H9 (cell line): ENCODE results near the gene CCT2. TPM values are rescaled to one million over a fixed set of nuclear protein-coding genes. Genes with fewer than 3 reads are reported as not detected.

Source experiments
- DNase-seq: peaks from one replicate; pipeline ENCODE4 v3.0.0-alpha.2; 2017
- H2AFZ ChIP-seq: one replicate; pipeline ENCODE4 v1.6.1; 2013; ENCODE audit warnings: mild to moderate bottlenecking, low read length, control low read depth, moderate library complexity
- H2AK5ac ChIP-seq: 2 replicates; pipeline ENCODE4 v1.6.1; 2013; ENCODE audit warnings: low read length, control low read depth, mixed read lengths; ENCODE audit not compliant: insufficient read length
- H2BK120ac ChIP-seq: one replicate; pipeline ENCODE4 v1.6.1; 2013; ENCODE audit warnings: low read depth, mild to moderate bottlenecking, low read length, control low read depth, inconsistent platforms; ENCODE audit not compliant: poor library complexity, severe bottlenecking
- H2BK12ac ChIP-seq: 2 replicates; pipeline ENCODE4 v1.6.1; 2013; ENCODE audit warnings: low read length, control low read depth, mixed read lengths, low read depth; ENCODE audit not compliant: insufficient read length
- H2BK15ac ChIP-seq: 2 replicates; pipeline ENCODE4 v1.6.1; 2013; ENCODE audit warnings: low read depth, low read length, control low read depth
- H2BK20ac ChIP-seq: one replicate; pipeline ENCODE4 v1.6.1; 2013; ENCODE audit warnings: low read depth, mild to moderate bottlenecking, low read length, control low read depth, inconsistent platforms; ENCODE audit not compliant: poor library complexity, severe bottlenecking
- H2BK5ac ChIP-seq: 2 replicates; pipeline ENCODE4 v1.6.1; 2013; ENCODE audit warnings: low read length, control low read depth, mixed read lengths; ENCODE audit not compliant: insufficient read length
- H3K14ac ChIP-seq: 2 replicates; pipeline ENCODE4 v1.6.1; 2013; ENCODE audit warnings: low read length, control low read depth; ENCODE audit not compliant: insufficient read depth
- H3K18ac ChIP-seq: 2 replicates; pipeline ENCODE4 v1.6.1; 2013; ENCODE audit warnings: low read depth, mild to moderate bottlenecking, mixed read lengths, low read length, control low read depth; ENCODE audit not compliant: insufficient read length
- H3K23ac ChIP-seq: 2 replicates; pipeline ENCODE4 v1.6.1; 2013; ENCODE audit warnings: low read length, control low read depth, mixed read lengths, low read depth; ENCODE audit not compliant: insufficient read length
- H3K23me2 ChIP-seq: 2 replicates; pipeline ENCODE4 v1.6.1; 2013; ENCODE audit warnings: low read depth, mild to moderate bottlenecking, mixed read lengths, low read length, control low read depth; ENCODE audit not compliant: insufficient read length, poor library complexity, severe bottlenecking
- H3K27ac ChIP-seq: 2 replicates; pipeline ENCODE4 v1.5.1; 2013; ENCODE audit warnings: low read length, control low read depth, mixed read lengths, low read depth; ENCODE audit not compliant: insufficient read length
- H3K27me3 ChIP-seq: 2 replicates; pipeline ENCODE4 v1.6.1; 2013; ENCODE audit warnings: low read length, control low read depth, inconsistent platforms; ENCODE audit not compliant: insufficient read depth
- H3K4ac ChIP-seq: 2 replicates; pipeline ENCODE4 v1.6.1; 2013; ENCODE audit warnings: low read depth, mild to moderate bottlenecking, control low read depth, inconsistent platforms, low read length, moderate library complexity
- H3K4me1 ChIP-seq: 2 replicates; pipeline ENCODE4 v1.6.1; 2013; ENCODE audit warnings: low read length, control low read depth, inconsistent platforms; ENCODE audit not compliant: insufficient read depth
- H3K4me2 ChIP-seq: 2 replicates; pipeline ENCODE4 v1.6.1; 2013; ENCODE audit warnings: low read length, control low read depth, mixed read lengths; ENCODE audit not compliant: insufficient read length, insufficient read depth
- H3K56ac ChIP-seq: 2 replicates; pipeline ENCODE4 v1.6.1; 2013; ENCODE audit warnings: low read depth, mild to moderate bottlenecking, mixed read lengths, low read length, control low read depth; ENCODE audit not compliant: insufficient read length
- H3K79me1 ChIP-seq: 2 replicates; pipeline ENCODE4 v1.6.1; 2013; ENCODE audit warnings: low read depth, mild to moderate bottlenecking, moderate library complexity, low read length, control low read depth, inconsistent platforms; ENCODE audit not compliant: insufficient read depth, poor library complexity, severe bottlenecking
- H3K79me2 ChIP-seq: 2 replicates; pipeline ENCODE4 v1.6.1; 2013; ENCODE audit warnings: low read length, control low read depth, inconsistent platforms; ENCODE audit not compliant: insufficient read depth
- H3K9ac ChIP-seq: 2 replicates; pipeline ENCODE4 v1.6.1; 2013; ENCODE audit warnings: low read length, control low read depth, mixed read lengths; ENCODE audit not compliant: insufficient read length; ENCODE audit errors: extremely low read depth
- H3K9me3 ChIP-seq: one replicate; pipeline ENCODE4 v1.6.1; 2013; ENCODE audit warnings: low read depth, low read length, inconsistent platforms; ENCODE audit not compliant: control insufficient read depth
- H3T11ph ChIP-seq: one replicate; pipeline ENCODE4 v1.6.1; 2013; ENCODE audit warnings: mild to moderate bottlenecking, low read length, control low read depth, inconsistent platforms
- H4K20me1 ChIP-seq: one replicate; pipeline ENCODE4 v1.6.1; 2013; ENCODE audit not compliant: control insufficient read depth, insufficient read length, insufficient read depth
- H4K5ac ChIP-seq: 2 replicates; pipeline ENCODE4 v1.6.1; 2013; ENCODE audit warnings: low read depth, mild to moderate bottlenecking, mixed read lengths, low read length, control low read depth; ENCODE audit not compliant: insufficient read length
- H4K8ac ChIP-seq: replicated peaks from 2 replicates; pipeline ENCODE4 v1.6.1; 2013; ENCODE audit warnings: low read length, control low read depth, mixed read lengths, low read depth; ENCODE audit not compliant: insufficient read length
- H4K91ac ChIP-seq: 2 replicates; pipeline ENCODE4 v1.6.1; 2013; ENCODE audit warnings: low read depth, mild to moderate bottlenecking, moderate library complexity, mixed read lengths, low read length, control low read depth; ENCODE audit not compliant: insufficient read length
- H3K27ac Mint-ChIP-seq, 3 experiments: 2 replicates in 2 of 3; 3 replicates in 1 of 3; pipeline ENCODE4 v1.8.0; 2020 to 2021; ENCODE audit warnings: mixed read lengths in 3 of 3, mild to moderate bottlenecking in 1 of 3, moderate library complexity in 1 of 3
- H3K27me3 Mint-ChIP-seq: 2 replicates; pipeline ENCODE4 v1.8.0; 2021; ENCODE audit warnings: low read depth, mild to moderate bottlenecking, moderate library complexity, mixed read lengths
- H3K36me3 Mint-ChIP-seq, 3 experiments: 2 replicates in 2 of 3; 3 replicates in 1 of 3; pipeline ENCODE4 v1.8.0; 2020 to 2021; ENCODE audit warnings: low read depth in 3 of 3, mixed read lengths in 3 of 3; ENCODE audit not compliant: insufficient read depth in 1 of 3
- H3K4me1 Mint-ChIP-seq, 2 experiments: 2 replicates each; pipeline ENCODE4 v1.8.0; 2020; ENCODE audit warnings: mixed read lengths in 2 of 2
- H3K4me3 Mint-ChIP-seq, 2 experiments: 2 replicates in 1 of 2; 3 replicates in 1 of 2; pipeline ENCODE4 v1.8.0; 2020 to 2021; ENCODE audit warnings: mild to moderate bottlenecking in 2 of 2, mixed read lengths in 2 of 2, moderate library complexity in 1 of 2
- H3K9me3 Mint-ChIP-seq, 2 experiments: 2 replicates in 1 of 2; 3 replicates in 1 of 2; pipeline ENCODE4 v1.8.0; 2020; ENCODE audit warnings: mild to moderate bottlenecking in 2 of 2, mixed read lengths in 2 of 2, moderate library complexity in 1 of 2
- CTCF ChIP-seq: fragments of 200-600 bp; sonication (generic); conservative IDR thresholded peaks from 3 replicates; pipeline ENCODE4 v1.8.0; 2021; ENCODE audit warnings: antibody characterized with exemption, mild to moderate bottlenecking
- total RNA-seq: library from RNA; stranded (reverse); gene quantifications from 2 replicates; pipeline ENCODE4 v1.2.1, GENCODE V29; 2021

CCT2 gene
- total RNA-seq, 1 experiment from 2014 or later = 405 TPM

- Histone ChIP-seq H3K23ac (no peak overlapping the region), H3T11ph (no peak overlapping the region), H2BK5ac (no peak overlapping the region), H3K79me2 (no peaks in the 10 kb centered on the region), H3K4ac (no peak overlapping the region), H3K23me2 (no peaks in the 10 kb centered on the region), H3K4me2 (no peak overlapping the region), H2AK5ac (no peak overlapping the region), H4K91ac (no peak overlapping the region), H4K5ac (no peak overlapping the region), H4K20me1 (no peaks in the 10 kb centered on the region), H3K79me1 (no peaks in the 10 kb centered on the region), H2BK20ac (no peak overlapping the region), H3K9me3 (no peaks in the 10 kb centered on the region), H2AFZ (no peak overlapping the region), H3K4me1 (no peaks in the 10 kb centered on the region), H3K18ac (no peak overlapping the region), H3K9ac (no peak overlapping the region), H2BK12ac (no peak overlapping the region), H3K56ac (no peak overlapping the region), H3K27ac (no peak overlapping the region), H3K27me3 (no peaks in the 10 kb centered on the region), H2BK15ac (no peak overlapping the region), H3K14ac (no peak overlapping the region), H2BK120ac (no peak overlapping the region), H4K8ac (no peak overlapping the region)
- H3K27ac Mint-ChIP-seq = no peak overlapping the region; a peak in 1 of 7 replicates
- no peak for TF ChIP-seq CTCF
- H3K27me3 Mint-ChIP-seq = no peaks in the 10 kb centered on the region; the same call in 1 of the 2 replicates
- peaks cover 53 to 71% (median 68%) of the 10 kb centered on the region in 3 experiments; a peak in 6 of 7 replicates for H3K36me3 Mint-ChIP-seq
- 0 out of 5 replicates have a peak, but pooled peaks cover 0 to 2% of the 10 kb centered on the region in 2 experiments for H3K9me3 Mint-ChIP-seq
- no peaks in the 10 kb centered on the region for H3K4me1 Mint-ChIP-seq
- DNase-seq = no peak
- no peak overlapping the region for H3K4me3 Mint-ChIP-seq
These were observed 15.5 kb downstream of the CCT2 start for GRCh38 chr12:69600804-69601203.
